HG03565 (cell line): Measurements from ENCODE around the gene PIGK.
A peak's percentile ranks its signal among the peaks of the same experiment; 100 is the strongest.
"Not testable (repeated sequence)": the region's sequence is repeated elsewhere in the genome, so short reads cannot be mapped to it uniquely, and the experiment has no call there.

ENCODE experiments used
- ATAC-seq: cut with Tn5 transposase; IDR thresholded peaks from one replicate; pipeline ENCODE4 v1.9.1; 2021; ENCODE audit warnings: mild to moderate bottlenecking, moderate library complexity; ENCODE audit not compliant: unreplicated experiment

The PIGK gene

DNA sequence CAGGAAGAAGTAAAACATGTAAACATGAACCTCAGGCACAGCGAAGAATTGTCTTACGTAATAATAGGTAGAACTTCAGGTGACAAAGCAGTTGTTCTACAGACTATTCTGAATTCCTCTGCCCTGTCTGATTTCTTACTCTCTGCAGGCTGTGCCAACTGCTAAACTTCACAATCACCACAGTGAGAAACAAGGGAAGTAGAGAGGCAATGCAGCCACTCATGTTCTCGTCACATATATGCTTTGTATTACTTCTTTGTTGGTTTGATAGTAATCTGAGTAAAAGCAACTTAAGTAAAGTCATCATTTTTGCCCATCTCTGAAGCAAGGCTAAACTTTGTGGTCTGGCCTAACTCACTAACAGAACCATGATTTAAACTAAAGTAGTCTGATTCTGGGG is 21.9 kb downstream of the PIGK start:
- no peak for ATAC-seq

GRCh38 chr1:77193951-77194350 is 25.3 kb downstream of the PIGK start:
- ATAC-seq, result no peak

- no peak for ATAC-seq
Observed at GRCh38 chr1:77188770-77189169, 30.5 kb downstream of the PIGK start.

GRCh38 chr1:77186907-77187306 is 32.3 kb downstream of the PIGK start:
- not testable (repeated sequence) for ATAC-seq

GRCh38 chr1:77182083-77182482 is 37.1 kb downstream of the PIGK start:
- ATAC-seq, result no peak

DNA sequence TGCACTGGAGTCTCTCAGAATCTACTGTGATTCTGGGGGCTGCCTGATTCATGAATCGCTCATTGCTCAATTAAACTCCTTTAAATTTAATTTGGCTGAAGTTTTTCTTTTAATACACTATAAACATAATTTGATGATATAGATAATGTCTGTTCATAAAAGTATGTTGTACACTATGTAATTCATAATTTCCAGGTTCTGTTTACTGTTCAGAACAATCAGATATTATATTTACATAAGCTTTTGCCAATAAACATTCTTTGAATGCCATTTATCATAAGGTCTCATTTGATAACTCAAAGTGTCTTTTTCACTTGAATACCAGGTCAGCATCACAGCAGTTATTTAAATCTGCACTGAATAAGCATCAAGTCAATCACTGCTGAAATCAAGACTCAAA is 39.6 kb downstream of the PIGK start:
- no peak for ATAC-seq

DNA sequence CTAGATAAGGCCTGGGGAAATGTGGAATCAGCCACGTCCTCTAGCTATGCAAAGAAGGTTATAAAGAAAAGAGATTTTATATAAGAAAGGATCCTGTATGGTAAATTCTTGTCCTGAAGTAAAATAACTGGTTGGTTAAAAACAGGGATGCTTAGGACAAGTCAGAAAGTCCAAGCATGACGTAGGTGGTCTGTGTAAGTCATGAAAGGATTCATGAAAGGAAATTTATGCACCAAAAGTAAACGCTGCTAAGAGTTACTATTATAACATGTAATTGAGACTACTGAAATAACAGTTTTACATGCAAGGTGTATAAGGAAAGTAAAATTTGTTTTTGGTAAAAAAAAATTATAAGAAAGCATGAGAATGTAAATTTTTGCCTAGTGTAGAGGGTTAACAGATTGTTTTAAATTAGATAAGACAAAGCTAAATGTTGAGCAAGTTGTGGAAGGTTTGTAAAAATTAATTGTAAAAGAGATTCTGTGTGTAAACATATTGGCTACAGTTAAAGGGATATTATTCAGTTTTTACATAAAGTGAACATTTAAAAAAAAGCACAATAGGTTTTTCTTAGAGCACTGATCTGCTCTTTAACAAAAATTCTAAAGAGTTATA is 43.9 kb downstream of the PIGK start:
- no peak for ATAC-seq

GRCh38 chr1:77170687-77171086 is 48.5 kb downstream of the PIGK start:
- ATAC-seq, result no peak

DNA sequence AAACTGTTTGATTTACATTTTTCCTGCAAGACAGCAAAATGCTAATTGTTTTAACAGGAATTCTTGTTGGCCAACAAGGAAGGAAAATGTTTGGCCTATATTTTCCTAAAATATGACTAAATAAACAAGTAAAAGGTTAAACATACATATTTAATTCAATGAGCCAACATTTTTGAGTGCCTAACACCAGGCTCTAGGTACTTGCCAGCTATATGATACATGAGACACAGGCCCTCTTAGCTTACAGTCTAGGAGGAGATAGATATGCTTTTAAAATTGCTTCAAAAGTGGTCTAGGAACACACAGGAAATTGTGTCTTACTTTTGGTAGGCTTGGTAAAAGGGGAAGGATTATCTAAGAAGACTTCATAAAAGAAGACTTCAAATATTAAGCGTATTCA is 50.9 kb downstream of the PIGK start:
- ATAC-seq, result no peak

DNA sequence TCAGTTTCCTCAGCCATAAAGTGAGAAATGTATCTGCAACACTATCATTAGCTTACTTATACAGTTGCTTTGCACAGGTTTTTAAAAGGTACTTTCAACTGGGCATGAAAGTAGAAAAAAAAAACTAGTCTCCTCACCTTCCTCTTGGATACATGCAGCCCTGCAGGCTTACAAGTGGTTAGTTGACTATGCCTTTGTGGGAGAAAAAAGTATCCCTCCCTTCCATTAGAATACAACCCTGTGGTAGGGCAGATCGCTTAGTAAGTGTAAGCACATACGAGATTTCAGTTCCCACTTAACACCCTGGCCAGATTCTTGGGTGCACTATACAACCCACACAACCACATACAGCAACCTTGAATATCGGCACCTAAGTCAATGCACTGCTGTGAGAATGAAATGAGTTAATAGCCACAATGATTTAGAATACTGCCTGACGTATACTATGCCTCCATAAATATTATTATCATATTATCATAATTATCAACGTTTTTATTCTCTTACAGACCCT is 54.7 kb downstream of the PIGK start:
- ATAC-seq, result no peak

DNA sequence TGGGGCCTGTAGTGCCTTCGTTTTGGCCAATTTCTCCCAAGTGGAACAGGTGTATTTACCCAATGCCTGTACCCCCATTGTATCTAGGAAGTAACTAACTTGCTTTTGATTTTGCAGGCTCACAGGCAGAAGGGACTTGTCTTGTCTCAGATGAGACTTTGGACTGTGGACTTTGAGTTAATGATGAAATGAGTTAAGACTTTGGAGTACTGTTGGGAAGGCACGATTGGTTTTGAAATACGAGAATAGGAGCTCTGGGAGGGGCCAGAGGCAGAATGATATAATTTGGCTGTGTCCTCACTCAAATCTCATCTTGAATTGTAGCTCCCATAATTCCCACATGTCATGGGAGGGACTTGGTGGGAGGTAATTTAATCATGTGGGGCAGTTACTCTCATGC is 59.5 kb downstream of the PIGK start:
- ATAC-seq, result not testable (repeated sequence)

GRCh38 chr1:77156214-77156613 is 63.0 kb downstream of the PIGK start:
- no peak for ATAC-seq

DNA sequence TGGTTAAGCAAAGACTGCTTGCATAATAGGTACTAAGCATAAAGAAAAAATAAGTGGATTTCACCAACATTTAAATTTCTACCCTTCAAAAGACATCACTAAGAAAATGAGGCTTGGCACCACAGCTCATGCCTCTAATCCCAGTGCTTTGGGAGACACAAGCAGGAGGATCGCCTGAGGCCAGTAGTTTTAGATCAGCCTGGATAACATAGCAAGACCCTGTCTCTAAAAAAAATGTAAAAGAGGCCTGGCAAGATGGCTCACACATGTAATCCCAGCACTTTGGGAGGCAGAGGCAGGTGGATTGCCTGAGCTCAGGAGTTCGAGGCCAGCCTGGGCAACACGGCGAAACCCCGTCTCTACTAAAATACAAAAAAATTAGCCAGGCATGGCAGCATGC is 73.0 kb downstream of the PIGK start:
- ATAC-seq, result no peak

DNA sequence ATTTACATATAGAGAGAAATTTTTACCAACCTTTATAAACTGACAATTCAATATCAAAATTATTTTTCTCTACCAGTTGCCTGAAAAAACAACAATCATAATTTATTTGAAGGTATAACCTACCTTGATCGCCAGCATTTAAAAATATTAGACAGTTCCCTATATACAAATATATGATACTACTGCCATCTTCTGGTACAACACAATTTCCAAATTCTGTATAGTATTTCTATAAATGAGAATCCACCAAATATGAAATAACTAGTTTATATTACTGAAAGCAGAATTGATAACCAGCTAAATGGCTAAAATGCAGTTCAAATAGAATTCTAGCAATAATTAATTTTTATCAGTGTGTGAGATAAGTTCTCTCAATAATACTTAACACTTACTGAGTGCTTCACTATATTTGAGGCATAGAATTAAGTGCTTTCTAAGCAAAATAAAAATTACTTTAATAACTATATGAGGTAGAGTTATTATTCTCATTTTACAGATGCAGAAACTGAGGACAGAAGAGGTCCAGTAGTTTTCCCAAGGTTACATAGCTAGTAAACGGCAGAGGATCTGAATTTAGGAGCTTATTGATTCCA is 75.6 kb downstream of the PIGK start:
- no peak for ATAC-seq

DNA sequence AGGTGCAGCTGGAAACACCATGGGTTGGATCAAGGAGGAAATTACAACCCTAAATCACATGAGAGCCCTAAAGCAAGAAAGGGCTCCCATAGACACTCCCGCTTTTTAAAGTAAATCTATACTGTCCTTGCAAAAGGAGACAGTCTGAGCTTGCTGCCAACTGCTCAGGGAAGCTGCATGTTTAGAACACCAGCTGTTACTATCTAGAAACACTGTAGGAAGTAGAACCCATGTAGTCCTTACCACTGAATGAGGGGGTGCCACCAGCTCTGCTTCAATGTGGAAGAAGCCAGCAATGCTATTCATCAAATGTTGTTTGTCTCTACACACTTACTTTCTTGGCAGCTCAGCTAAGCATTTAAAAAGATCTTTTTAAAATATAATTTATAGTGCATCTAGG is 79.8 kb downstream of the PIGK start:
- no peak for ATAC-seq

DNA sequence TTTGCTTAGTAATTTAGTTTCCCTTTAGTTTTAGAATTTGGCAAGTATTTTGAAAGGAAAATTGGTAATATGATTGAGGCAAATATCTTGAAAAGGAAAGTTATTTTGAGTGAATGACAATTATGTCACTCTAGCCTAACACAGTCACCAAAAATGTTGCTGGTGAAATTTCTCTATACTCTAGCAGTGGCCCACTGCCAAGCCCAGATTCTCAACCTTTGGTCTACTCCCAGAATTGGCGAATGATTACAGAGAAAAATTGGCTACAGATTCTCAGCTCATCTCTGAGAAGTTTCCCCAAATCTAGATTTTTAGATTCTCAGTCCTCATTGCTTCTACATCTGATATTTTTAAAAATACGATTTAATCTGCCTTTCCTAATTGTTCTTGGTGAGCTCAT is 84.9 kb downstream of the PIGK start:
- ATAC-seq, result no peak

DNA sequence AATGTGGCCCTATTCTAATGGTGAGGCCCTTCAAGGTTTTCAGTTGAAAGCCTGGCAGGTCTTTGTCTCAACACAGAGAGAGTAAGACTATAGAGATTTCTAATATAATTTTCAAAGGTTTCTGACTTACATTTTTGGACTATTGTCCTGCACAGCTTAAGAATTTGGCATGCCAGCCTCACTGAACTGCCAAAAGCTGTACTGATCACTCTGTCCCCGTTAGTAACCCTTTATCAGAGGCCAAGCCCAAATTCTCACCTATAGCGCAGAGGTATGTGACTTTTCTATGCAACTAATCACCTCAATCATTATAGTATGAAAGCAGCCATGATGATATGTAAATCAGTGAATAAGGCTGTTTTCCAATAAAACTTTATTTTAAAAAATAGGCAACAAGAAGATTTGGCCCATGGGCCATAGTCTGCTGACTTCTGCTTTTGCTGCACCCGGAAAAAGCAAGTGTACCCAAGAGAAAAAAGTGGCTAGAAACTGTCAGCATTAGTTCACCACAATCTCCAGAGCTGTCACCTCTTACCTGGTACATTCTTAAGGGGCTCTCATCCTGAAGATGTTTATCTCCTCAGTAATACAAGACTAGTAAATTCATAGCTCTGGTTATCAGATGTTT is 85.4 kb downstream of the PIGK start:
- no peak for ATAC-seq

GRCh38 chr1:77126307-77126706 is 92.9 kb downstream of the PIGK start:
- ATAC-seq, result peak; percentile 86

- ATAC-seq, result no peak
Observed at GRCh38 chr1:77121503-77121902, 97.7 kb downstream of the PIGK start.

- no peak for ATAC-seq
Observed at GRCh38 chr1:77120950-77121349, 98.3 kb downstream of the PIGK start.

DNA sequence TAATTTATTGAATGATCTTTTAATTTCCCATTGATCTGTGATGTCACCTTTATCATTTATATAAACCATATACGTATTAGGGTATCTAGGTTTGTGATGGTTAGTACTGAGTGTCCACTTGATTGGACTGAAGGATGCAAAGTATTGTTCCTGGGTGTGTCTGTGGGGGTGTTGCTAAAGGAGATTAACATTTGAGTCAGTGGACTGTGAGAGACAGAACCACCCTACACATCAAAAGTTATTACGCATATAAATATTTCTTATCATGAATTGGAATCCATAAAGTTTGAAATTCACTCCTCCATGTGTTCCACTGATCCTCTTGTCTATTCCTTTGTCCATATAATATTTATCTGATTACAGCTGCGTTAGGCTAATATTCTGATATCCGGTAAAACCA is 100.5 kb downstream of the PIGK start:
- ATAC-seq, result no peak

DNA sequence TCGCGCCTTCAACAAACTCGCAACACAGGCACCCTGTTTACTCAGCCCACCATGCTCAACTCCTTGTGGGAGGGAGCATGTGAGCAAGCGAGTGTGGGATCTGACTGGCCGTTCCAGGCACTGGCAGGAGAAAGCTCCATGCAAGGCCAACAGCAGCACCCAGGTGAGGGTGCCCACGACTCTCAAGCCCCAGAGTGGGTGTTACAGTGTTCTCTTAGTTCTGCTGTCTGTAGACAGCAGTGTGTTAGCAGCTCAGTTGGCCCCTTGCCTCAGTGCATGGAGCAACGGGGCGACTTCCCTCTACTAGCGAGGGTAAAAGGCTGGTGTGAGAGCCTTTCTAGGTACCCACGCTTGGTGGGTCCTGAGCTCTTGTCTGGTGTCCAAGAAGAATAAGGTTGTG is 114.6 kb downstream of the PIGK start:
- no peak for ATAC-seq
